Ascending aorta (tissue), 2 donors: ENCODE results near the gene OTX1. TPM values are rescaled to one million over a fixed set of nuclear protein-coding genes. Genes with fewer than 3 reads are reported as not detected.

Source experiments
- DNase-seq, 2 donors: peaks; one replicate each; pipeline ENCODE4 v3.0.0-alpha.2; 2019; ENCODE audit warnings: low spot score in 2 of 2
- H3K27ac ChIP-seq, 2 donors: fragments of 200-600 bp; sonication (generic); one replicate each; pipeline ENCODE4 v1.5.1; 2016 to 2017; ENCODE audit warnings: mild to moderate bottlenecking in 1 of 2
- H3K27me3 ChIP-seq: fragments of 200-600 bp; sonication (generic); one replicate; pipeline ENCODE4 v1.5.1; 2017
- H3K36me3 ChIP-seq, 2 donors: fragments of 200-600 bp; sonication (generic); one replicate each; pipeline ENCODE4 v1.5.1; 2016
- H3K4me1 ChIP-seq, 2 donors: fragments of 200-600 bp; sonication (generic); one replicate each; pipeline ENCODE4 v1.5.1; 2016 to 2017; ENCODE audit warnings: mild to moderate bottlenecking in 1 of 2
- H3K4me3 ChIP-seq, 2 donors: fragments of 200-600 bp; sonication (generic); one replicate each; pipeline ENCODE4 v1.5.1; 2016 to 2017; ENCODE audit warnings: mild to moderate bottlenecking in 1 of 2
- H3K9me3 ChIP-seq, 2 donors: fragments of 200-600 bp; sonication (generic); one replicate each; pipeline ENCODE4 v1.5.1; 2016
- intact Hi-C: fragments of 100-400 bp; cut with DNase I; formaldehyde crosslinking; loops from one replicate; pipeline ENCODE4 v1.15.1; 2023
- total RNA-seq: library from RNA; depleted of rRNA; stranded (reverse); fragments of >200 nt; gene quantifications from one replicate; pipeline ENCODE4 v1.1.0, GENCODE V29; 2016
- TF ChIP-seq, protein P1 (sequence below), 3 experiments: fragments of 200-600 bp in 2 of 3; fragments of 450-650 bp in 1 of 3; sonication (generic) in 2 of 3; IDR thresholded peaks; one replicate each; pipeline ENCODE4 v1.5.1; 2016 to 2019; ENCODE audit warnings: antibody characterized with exemption in 3 of 3, mild to moderate bottlenecking in 1 of 3, moderate library complexity in 1 of 3

Gene OTX1
- total RNA-seq, 1 donor from 2014 or later: not detected

- no peak overlapping the region for H3K27ac ChIP-seq
- DNase-seq: no peak
- H3K9me3 ChIP-seq: no peaks in the 10 kb centered on the region
- intact Hi-C loops: no loop called here
- peaks cover 7 to 26% of the 10 kb centered on the region in 2 donors for H3K4me1 ChIP-seq
- H3K4me3 ChIP-seq: no peak overlapping the region
- H3K27me3 ChIP-seq: peaks cover 25% of the 10 kb centered on the region
- peaks cover 0 to 10% of the 10 kb centered on the region in 2 donors for H3K36me3 ChIP-seq
- TF ChIP-seq, protein P1, sequence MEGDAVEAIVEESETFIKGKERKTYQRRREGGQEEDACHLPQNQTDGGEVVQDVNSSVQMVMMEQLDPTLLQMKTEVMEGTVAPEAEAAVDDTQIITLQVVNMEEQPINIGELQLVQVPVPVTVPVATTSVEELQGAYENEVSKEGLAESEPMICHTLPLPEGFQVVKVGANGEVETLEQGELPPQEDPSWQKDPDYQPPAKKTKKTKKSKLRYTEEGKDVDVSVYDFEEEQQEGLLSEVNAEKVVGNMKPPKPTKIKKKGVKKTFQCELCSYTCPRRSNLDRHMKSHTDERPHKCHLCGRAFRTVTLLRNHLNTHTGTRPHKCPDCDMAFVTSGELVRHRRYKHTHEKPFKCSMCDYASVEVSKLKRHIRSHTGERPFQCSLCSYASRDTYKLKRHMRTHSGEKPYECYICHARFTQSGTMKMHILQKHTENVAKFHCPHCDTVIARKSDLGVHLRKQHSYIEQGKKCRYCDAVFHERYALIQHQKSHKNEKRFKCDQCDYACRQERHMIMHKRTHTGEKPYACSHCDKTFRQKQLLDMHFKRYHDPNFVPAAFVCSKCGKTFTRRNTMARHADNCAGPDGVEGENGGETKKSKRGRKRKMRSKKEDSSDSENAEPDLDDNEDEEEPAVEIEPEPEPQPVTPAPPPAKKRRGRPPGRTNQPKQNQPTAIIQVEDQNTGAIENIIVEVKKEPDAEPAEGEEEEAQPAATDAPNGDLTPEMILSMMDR (IDR thresholded peaks at IDR 0.05): no peak
Measured at GRCh38 chr2:63046961-63047320, 3.7 kb upstream of the OTX1 start.

DNA sequence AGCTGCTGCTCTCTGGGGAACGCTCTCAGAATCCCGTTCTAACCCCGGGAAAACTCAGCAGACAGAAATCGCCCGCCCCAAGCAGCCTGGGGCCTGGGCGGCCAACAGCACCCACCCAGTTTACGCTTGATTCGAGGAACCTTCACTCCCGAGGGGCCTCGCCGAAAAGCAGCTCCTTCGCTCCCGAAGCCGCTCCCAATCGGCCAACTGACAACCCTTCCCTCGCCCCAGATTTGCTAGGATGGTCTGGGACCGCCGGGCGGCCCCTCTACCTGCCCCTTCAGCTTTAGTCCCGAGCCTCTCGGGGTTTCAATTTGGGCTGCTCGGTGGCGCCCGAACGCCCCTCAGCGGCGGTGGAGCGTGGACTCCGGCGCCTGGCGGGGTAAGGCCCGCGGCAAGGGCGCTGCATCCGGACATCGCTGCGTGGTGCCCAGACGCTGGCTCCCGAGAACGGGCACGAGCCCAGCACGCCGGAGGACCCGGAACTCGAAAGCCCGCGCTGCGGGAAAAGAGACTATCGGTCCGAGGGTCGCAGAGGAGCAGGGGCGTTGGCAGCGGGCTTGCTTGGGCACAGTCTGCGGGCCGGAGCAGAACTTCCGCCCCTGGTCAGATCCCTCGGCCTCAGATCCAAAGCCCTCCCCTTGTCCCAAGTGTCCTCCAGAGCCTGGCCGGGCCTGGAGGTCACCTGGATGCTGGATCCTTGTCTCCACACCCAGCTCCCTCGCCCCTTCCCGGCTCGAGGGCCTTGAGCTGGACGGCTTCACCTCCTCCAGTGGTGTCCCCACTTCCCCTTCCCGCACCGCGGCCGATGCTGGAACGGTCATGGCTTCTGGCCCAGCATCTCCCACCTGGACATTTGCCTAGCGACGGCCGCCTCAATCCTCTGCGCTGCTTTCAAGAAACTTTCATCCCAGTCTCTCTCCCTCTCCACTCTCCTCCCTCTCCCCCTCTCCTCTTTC lies 3.0 kb upstream of the OTX1 start:
- intact Hi-C loops: no loop called here
- peaks cover 25% of the 10 kb centered on the region for H3K27me3 ChIP-seq
- peaks cover 0 to 10% of the 10 kb centered on the region in 2 donors for H3K36me3 ChIP-seq
- no peak for DNase-seq
- no peak overlapping the region for H3K27ac ChIP-seq
- H3K9me3 ChIP-seq: no peaks in the 10 kb centered on the region
- H3K4me3 ChIP-seq: peak overlapping the region in 1 of 2 donors; percentile 4
- TF ChIP-seq, protein P1 (IDR thresholded peaks at IDR 0.05): no peak
- H3K4me1 ChIP-seq: peaks cover 7 to 26% of the 10 kb centered on the region in 2 donors

- TF ChIP-seq, protein P1 (IDR thresholded peaks at IDR 0.05): no peak
- no peak for DNase-seq
- Histone ChIP-seq H3K4me3 (peak overlapping the region in 1 of 2 donors; percentile 4), H3K9me3 (no peaks in the 10 kb centered on the region), H3K36me3 (peaks cover 0 to 10% of the 10 kb centered on the region in 2 donors), H3K27me3 (peaks cover 29% of the 10 kb centered on the region), H3K27ac (no peak overlapping the region), H3K4me1 (peaks cover 7 to 26% of the 10 kb centered on the region in 2 donors)
- intact Hi-C loops: no loop called here
Measured at GRCh38 chr2:63048367-63049171, 2.1 kb upstream of the OTX1 start.

DNA sequence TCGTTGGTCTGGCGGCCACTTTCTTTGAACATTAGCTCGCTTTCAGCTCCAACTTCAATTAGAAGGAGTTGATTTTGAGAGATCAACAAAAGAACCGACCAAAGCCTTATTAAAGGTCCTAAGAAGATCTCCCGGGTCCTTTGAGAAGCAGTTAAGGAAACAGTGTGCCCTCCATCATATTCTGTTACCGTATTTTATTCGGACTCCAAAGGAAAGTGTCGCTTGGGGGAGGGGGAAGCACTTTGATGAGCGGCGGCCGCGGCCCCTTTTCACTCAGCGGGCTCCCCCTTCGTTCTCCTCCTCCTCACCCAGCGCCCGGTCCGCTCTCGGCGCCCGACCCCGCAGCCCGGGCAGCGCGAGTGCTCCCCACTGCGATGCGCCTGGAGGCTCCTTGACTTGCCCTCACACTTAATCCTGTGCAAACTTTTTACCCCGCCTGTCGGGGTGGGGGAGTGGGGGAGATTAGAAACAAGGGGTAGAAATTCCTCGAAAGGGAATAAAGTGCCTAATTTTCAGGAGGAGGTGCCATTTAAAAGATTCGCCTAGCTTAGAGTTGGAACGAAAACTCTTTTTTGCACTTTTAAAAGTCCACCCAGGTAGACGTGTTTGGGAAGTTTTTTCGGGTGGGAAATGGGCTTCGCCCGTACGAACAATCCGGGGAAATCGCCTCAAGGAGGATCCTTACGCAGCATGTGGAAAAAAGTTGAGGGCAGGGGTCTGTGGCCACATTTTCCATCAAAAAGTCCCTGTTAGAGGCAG lies 1.2 kb upstream of the OTX1 start:
- Histone ChIP-seq H3K4me3 (peak overlapping the region; percentile 66 to 70), H3K36me3 (peaks cover 0 to 10% of the 10 kb centered on the region in 2 donors), H3K27ac (no peak overlapping the region), H3K27me3 (peaks cover 29% of the 10 kb centered on the region), H3K4me1 (peaks cover 7 to 29% of the 10 kb centered on the region in 2 donors), H3K9me3 (no peaks in the 10 kb centered on the region)
- DNase-seq: no peak
- intact Hi-C loops: no loop called here
- TF ChIP-seq, protein P1 (IDR thresholded peaks at IDR 0.05): no peak

DNA sequence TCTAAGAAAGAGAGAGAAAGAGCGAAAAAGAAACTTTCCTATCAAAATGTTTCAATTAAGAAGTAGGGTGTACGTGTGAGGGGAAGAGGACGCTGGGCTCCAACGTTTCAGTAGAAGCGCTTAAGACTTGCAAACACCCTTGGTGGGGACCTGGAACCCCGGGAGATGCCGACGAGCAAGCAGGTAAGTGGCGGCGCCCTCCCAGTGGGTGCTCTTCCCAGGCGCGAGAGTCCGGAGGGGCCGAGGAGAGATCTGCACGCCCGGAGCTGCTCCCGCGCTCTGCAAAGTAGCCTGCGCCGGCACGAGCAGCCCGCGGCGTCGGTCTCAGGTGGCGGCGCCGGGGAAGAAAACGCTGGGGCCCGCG lies 678 bp upstream of the OTX1 start:
- Histone ChIP-seq H3K4me3 (peak overlapping the region; percentile 66 to 70), H3K27ac (no peak overlapping the region), H3K4me1 (peaks cover 7 to 29% of the 10 kb centered on the region in 2 donors), H3K9me3 (no peaks in the 10 kb centered on the region), H3K27me3 (peaks cover 29% of the 10 kb centered on the region), H3K36me3 (peaks cover 0 to 6% of the 10 kb centered on the region in 2 donors)
- intact Hi-C loops: no loop called here
- no peak for DNase-seq
- TF ChIP-seq, protein P1 (IDR thresholded peaks at IDR 0.05): no peak
